BE2C (cell line): Measurements from ENCODE around the gene NEK9.

Experiments used
- DNase-seq: peaks from one replicate; pipeline ENCODE4 v3.0.0-alpha.2; 2020
- H3K27me3 ChIP-seq: fragments of 250-450 bp; sonication (Bioruptor Pico); 2 replicates; pipeline ENCODE4 v1.5.1; 2020; ENCODE audit warnings: mild to moderate bottlenecking
- H3K36me3 ChIP-seq: fragments of 250-450 bp; sonication (Bioruptor Pico); 2 replicates; pipeline ENCODE4 v1.5.1; 2020; ENCODE audit warnings: mild to moderate bottlenecking
- H3K4me1 ChIP-seq: fragments of 250-450 bp; sonication (Bioruptor Pico); 2 replicates; pipeline ENCODE4 v1.5.1; 2020
- H3K4me3 ChIP-seq: 2 replicates; pipeline ENCODE4 v1.5.1; 2011; ENCODE audit warnings: low read depth, low read length
- H3K9me3 ChIP-seq: fragments of 250-450 bp; sonication (Bioruptor Pico); 2 replicates; pipeline ENCODE4 v1.5.1; 2020
- CTCF ChIP-seq: IDR thresholded peaks from 2 replicates; pipeline ENCODE4 v1.5.1; 2012; ENCODE audit warnings: mild to moderate bottlenecking, low read depth, low read length

Gene NEK9

GRCh38 chr14:75047506-75047905, 79.3 kb downstream of the NEK9 start:
- Histone ChIP-seq H3K4me3 (no peak overlapping the region), H3K4me1 (no peaks in the 10 kb centered on the region; the same call in 1 of the 2 replicates), H3K27me3 (no peaks in the 10 kb centered on the region), H3K9me3 (no peaks in the 10 kb centered on the region), H3K36me3 (peaks cover 10% of the 10 kb centered on the region)
- TF ChIP-seq CTCF, result no peak
- no peak for DNase-seq

GRCh38 chr14:75046899-75047298, 79.9 kb downstream of the NEK9 start:
- no peak overlapping the region for H3K4me3 ChIP-seq
- H3K27me3 ChIP-seq, result no peaks in the 10 kb centered on the region
- H3K9me3 ChIP-seq, result no peaks in the 10 kb centered on the region
- H3K4me1 ChIP-seq, result no peaks in the 10 kb centered on the region; the same call in 1 of the 2 replicates
- DNase-seq, result no peak
- peaks cover 12% of the 10 kb centered on the region for H3K36me3 ChIP-seq
- no peak for TF ChIP-seq CTCF

- DNase-seq, result no peak
- no peaks in the 10 kb centered on the region for H3K27me3 ChIP-seq
- H3K4me3 ChIP-seq, result no peak overlapping the region
- no peaks in the 10 kb centered on the region; the same call in 1 of the 2 replicates for H3K4me1 ChIP-seq
- no peak for TF ChIP-seq CTCF
- H3K36me3 ChIP-seq, result peaks cover 17% of the 10 kb centered on the region
- H3K9me3 ChIP-seq, result no peaks in the 10 kb centered on the region
These were observed 80.6 kb downstream of the NEK9 start for GRCh38 chr14:75046275-75046674.

- H3K36me3 ChIP-seq, result peaks cover 25% of the 10 kb centered on the region
- TF ChIP-seq CTCF, result no peak
These were observed 82.1 kb downstream of the NEK9 start for GRCh38 chr14:75044752-75045151.

DNA sequence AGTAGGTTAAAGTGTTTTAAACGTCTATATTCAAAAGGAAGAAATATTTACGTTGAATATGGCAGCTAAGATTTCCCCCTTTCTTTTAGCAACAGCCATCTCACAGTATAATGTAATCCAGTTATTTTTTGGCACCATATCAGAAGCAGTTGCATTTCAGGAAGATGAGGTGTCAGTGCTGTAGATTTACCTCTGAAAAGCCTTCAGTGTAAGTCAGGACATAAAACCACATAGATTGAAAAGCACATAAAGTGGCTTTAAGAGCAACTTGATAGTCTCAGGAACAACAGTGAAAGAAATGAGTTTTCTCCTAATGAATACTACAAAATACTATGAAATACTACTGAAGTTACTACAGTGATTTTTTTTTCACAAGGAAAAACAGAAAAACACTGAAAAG, 82.5 kb downstream of the NEK9 start:
- DNase-seq, result no peak
- no peaks in the 10 kb centered on the region for H3K9me3 ChIP-seq
- TF ChIP-seq CTCF, result no peak
- no peaks in the 10 kb centered on the region; the same call in 1 of the 2 replicates for H3K4me1 ChIP-seq
- no peaks in the 10 kb centered on the region for H3K27me3 ChIP-seq
- peaks cover 25% of the 10 kb centered on the region for H3K36me3 ChIP-seq
- no peak overlapping the region for H3K4me3 ChIP-seq

More at GRCh38 chr14:75044752-75045151, 82.1 kb downstream of the NEK9 start:
- no peaks in the 10 kb centered on the region for H3K9me3 ChIP-seq
- no peak for DNase-seq
- H3K4me3 ChIP-seq, result no peak overlapping the region
- H3K27me3 ChIP-seq, result no peaks in the 10 kb centered on the region
- H3K4me1 ChIP-seq, result no peaks in the 10 kb centered on the region; the same call in 1 of the 2 replicates

DNA sequence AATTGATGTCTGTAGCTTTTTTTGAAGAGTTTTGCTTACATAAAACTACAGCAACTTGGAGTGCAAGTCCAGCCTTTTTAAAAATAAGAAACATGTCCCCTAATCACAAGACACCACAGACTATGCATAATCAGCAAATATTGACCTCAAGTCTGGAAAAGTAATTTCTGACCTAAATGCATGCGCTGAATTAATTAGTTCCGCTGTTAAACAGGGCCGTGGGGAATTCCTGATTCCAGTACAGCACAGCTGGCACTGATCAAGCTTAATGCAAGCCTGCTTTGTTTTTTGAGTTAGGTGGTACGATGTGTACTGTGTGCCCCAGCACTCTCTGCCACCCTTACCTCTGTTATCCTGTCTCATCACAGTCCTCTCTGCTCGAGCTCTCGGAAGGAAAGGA, 84.8 kb downstream of the NEK9 start:
- TF ChIP-seq CTCF, result no peak
- DNase-seq, result peak; percentile 36
- peaks cover 35% of the 10 kb centered on the region for H3K36me3 ChIP-seq
- no peak overlapping the region for H3K4me3 ChIP-seq
- no peaks in the 10 kb centered on the region for H3K9me3 ChIP-seq
- no peaks in the 10 kb centered on the region; the same call in 1 of the 2 replicates for H3K4me1 ChIP-seq
- H3K27me3 ChIP-seq, result no peaks in the 10 kb centered on the region
